22Rv1 (cell line): ENCODE data around the gene RPS6KL1.

Experiments used
- CTCF ChIP-seq: fragments of 450-650 bp; IDR thresholded peaks from 2 replicates; pipeline ENCODE4 v1.5.1; 2017; ENCODE audit warnings: mild to moderate bottlenecking
- ZFX ChIP-seq: fragments of 450-650 bp; IDR thresholded peaks from 2 replicates; pipeline ENCODE4 v1.6.1; 2017; ENCODE audit warnings: antibody characterized with exemption, borderline replicate concordance

GRCh38 chr14:74949191-74949601 is 26.1 kb upstream of the RPS6KL1 start:
- TF ChIP-seq CTCF = no peak
- TF ChIP-seq ZFX = no peak
